ENCODE data around the gene KCNG2.

DNA sequence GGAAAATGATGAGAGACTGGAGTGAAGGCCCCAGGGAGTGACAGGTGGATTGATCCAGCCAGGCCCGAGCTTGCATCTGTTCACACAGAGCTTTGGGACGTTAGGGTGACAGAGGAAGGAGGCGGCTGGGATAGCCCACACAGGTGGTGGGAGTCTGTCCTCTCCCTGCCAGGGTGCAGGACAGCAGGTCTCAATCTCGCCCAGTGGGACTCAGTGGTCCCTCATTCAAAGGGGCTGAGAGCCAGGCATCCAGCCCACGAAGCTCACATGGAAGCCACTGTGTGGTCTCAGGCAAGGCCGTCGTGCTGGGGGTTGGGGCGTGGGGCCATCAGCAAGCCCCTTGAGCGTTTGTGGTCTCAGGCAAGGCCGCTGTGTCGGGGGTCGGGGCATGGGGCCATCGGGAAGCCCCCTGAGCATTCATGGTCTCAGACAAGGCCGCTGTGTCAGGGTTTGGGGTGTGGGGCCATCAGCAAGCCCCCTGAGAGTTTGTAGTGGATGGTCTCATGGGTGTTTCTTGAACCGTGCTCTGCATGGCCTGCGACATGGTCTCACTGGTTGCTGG lies 8.3 kb downstream of the KCNG2 start:
- TF ChIP-seq, protein P1, sequence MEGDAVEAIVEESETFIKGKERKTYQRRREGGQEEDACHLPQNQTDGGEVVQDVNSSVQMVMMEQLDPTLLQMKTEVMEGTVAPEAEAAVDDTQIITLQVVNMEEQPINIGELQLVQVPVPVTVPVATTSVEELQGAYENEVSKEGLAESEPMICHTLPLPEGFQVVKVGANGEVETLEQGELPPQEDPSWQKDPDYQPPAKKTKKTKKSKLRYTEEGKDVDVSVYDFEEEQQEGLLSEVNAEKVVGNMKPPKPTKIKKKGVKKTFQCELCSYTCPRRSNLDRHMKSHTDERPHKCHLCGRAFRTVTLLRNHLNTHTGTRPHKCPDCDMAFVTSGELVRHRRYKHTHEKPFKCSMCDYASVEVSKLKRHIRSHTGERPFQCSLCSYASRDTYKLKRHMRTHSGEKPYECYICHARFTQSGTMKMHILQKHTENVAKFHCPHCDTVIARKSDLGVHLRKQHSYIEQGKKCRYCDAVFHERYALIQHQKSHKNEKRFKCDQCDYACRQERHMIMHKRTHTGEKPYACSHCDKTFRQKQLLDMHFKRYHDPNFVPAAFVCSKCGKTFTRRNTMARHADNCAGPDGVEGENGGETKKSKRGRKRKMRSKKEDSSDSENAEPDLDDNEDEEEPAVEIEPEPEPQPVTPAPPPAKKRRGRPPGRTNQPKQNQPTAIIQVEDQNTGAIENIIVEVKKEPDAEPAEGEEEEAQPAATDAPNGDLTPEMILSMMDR (conservative IDR thresholded peaks at IDR 0.05), result no peak
- no peak for TF ChIP-seq EZH2 (IDR thresholded peaks at IDR 0.05; ENCODE audit: low read depth)
